K562 (cell line): ENCODE data around the gene MEAF6. TPM values are rescaled to one million over a fixed set of nuclear protein-coding genes. Genes with fewer than 3 reads are reported as not detected.

Experiments used
- DEAF1 ChIP-seq: fragments of 450-650 bp; formaldehyde crosslinking; IDR thresholded peaks from 2 replicates; pipeline ENCODE4 v1.4.0; 2020; ENCODE audit warnings: mild to moderate bottlenecking, moderate library complexity
- FOXP4 ChIP-seq: sonication (generic); formaldehyde crosslinking; IDR thresholded peaks from 2 replicates; pipeline ENCODE4 v1.8.0; 2022; ENCODE audit warnings: mild to moderate bottlenecking, missing genetic modification reagents, borderline replicate concordance
- GTF2E2 ChIP-seq: fragments of 200-800 bp; sonication (Bioruptor generic); IDR thresholded peaks from 2 replicates; pipeline ENCODE4 v1.6.1; 2016; ENCODE audit warnings: missing genetic modification characterization, missing compliant biosample characterization
- GTF3C2 ChIP-seq: IDR thresholded peaks from 3 replicates; pipeline ENCODE4 v1.6.1; 2011; ENCODE audit warnings: borderline replicate concordance, mild to moderate bottlenecking, moderate library complexity; ENCODE audit not compliant: insufficient read length; ENCODE audit errors: extremely low read depth
- JUND ChIP-seq, 2 experiments: IDR thresholded peaks; 2 replicates in 1 of 2; 3 replicates in 1 of 2; pipeline ENCODE4 v1.6.1; 2011; ENCODE audit warnings: borderline replicate concordance in 2 of 2, low read depth in 2 of 2, low read length in 2 of 2, improper control_type of control experiment in 1 of 2, missing biosample characterization in 1 of 2, missing genetic modification characterization in 1 of 2, missing genetic modification reagents in 1 of 2
- SRSF7 ChIP-seq: fragments of 200-400 bp; formaldehyde crosslinking; optimal IDR thresholded peaks from 2 replicates; pipeline ENCODE3; 2017; ENCODE audit warnings: mild to moderate bottlenecking, low read depth, low read length
- TCF7 ChIP-seq: sonication (generic); IDR thresholded peaks from 2 replicates; pipeline ENCODE4 v1.6.1; 2016; ENCODE audit warnings: antibody characterized with exemption, borderline replicate concordance
- U2AF2 ChIP-seq: fragments of 200-400 bp; formaldehyde crosslinking; optimal IDR thresholded peaks from 2 replicates; pipeline ENCODE3; 2017; ENCODE audit warnings: low read depth, mild to moderate bottlenecking, low read length
- ZBTB8A ChIP-seq: fragments of 450-650 bp; IDR thresholded peaks from 2 replicates; pipeline ENCODE4 v1.6.1; 2018; ENCODE audit warnings: mild to moderate bottlenecking, moderate library complexity; ENCODE audit not compliant: partially characterized antibody
- ZNF830 ChIP-seq: fragments of 250-450 bp; sonication (Bioruptor Pico); IDR thresholded peaks from 2 replicates; pipeline ENCODE4 v1.5.0; 2021; ENCODE audit warnings: mild to moderate bottlenecking
- polyA plus RNA-seq, 8 experiments: library from polyadenylated mRNA; depleted of rRNA in 4 of 8; stranded (reverse) in 5 of 8; unstranded in 3 of 8; fragments of >200 nt; fragmentation: Nextera tagmentation in 2 of 8; fragmentation: Illumina TruSeq in 1 of 8; extraction: Ambion mirVana in 2 of 8; extraction: Trizol in 1 of 8; gene quantifications; 2 replicates each; pipeline versions ENCODE4 v1.2.1 to v1.2.3, GENCODE V29; 2011 to 2014; ENCODE audit warnings: inconsistent platforms in 1 of 8, missing spikeins in 1 of 8
- total RNA-seq, 7 experiments: library from RNA; depleted of rRNA in 6 of 7; stranded (reverse); fragments of >200 nt in 6 of 7; fragmentation: Illumina TruSeq in 2 of 7; extraction: Trizol in 2 of 7; gene quantifications; 2 replicates each; pipeline versions ENCODE4 v1.2.1 to v1.2.3, GENCODE V29; 2011 to 2021; ENCODE audit warnings: low replicate concordance in 1 of 7

MEAF6 gene
- total and polyA plus RNA-seq, 9 of the 15 experiments (the other 6 are each of a cell fraction or from before 2014, with no cell fraction given) = 55.0 to 151 (median 92.3) TPM

GRCh38 chr1:37479255-37480124, 35.1 kb downstream of the MEAF6 start (continued):
- TF ChIP-seq GTF3C2 (no peak), JUND (IDR thresholded peaks at IDR 0.05; ENCODE audit: borderline replicate concordance, low read depth, low read length) (peak; percentile 98), JUND (tag; IDR thresholded peaks at IDR 0.05; ENCODE audit: borderline replicate concordance, low read depth, low read length) (peak; percentile 93; the same call in 1 of the 3 replicates), GTF2E2 (tag) (no peak), U2AF2 (no peak), TCF7 (no peak), DEAF1 (CRISPR knock-in tag) (no peak), ZBTB8A (no peak), SRSF7 (no peak), ZNF830 (CRISPR knock-in tag) (no peak), FOXP4 (CRISPR knock-in tag) (no peak)
